NCI-H1092 treated with DMSO at 0.1 percent for 48 hours (cell line): Measurements from ENCODE around the gene TRPM2.

Experiments used
- DNase-seq: peaks from one replicate; lab custom pipeline; 2025; lab: John Stamatoyannopoulos, UW

TRPM2 gene

GRCh38 chr21:44429894-44430293 lies 76.5 kb downstream of the TRPM2 start:
- no peak for DNase-seq

GRCh38 chr21:44431300-44431699 lies 77.9 kb downstream of the TRPM2 start:
- DNase-seq, result no peak

- DNase-seq, result no peak
Observed at GRCh38 chr21:44432841-44433790, 79.7 kb downstream of the TRPM2 start.

GRCh38 chr21:44433791-44434567 lies 80.6 kb downstream of the TRPM2 start:
- DNase-seq, result no peak

GRCh38 chr21:44434568-44434925 lies 81.1 kb downstream of the TRPM2 start:
- no peak for DNase-seq

GRCh38 chr21:44434936-44435635 lies 81.7 kb downstream of the TRPM2 start:
- no peak for DNase-seq

GRCh38 chr21:44436111-44436611 lies 82.7 kb downstream of the TRPM2 start:
- DNase-seq, result no peak

GRCh38 chr21:44436958-44437357 lies 83.5 kb downstream of the TRPM2 start:
- DNase-seq, result no peak

- no peak for DNase-seq
Observed at GRCh38 chr21:44437371-44437695, 83.9 kb downstream of the TRPM2 start.

GRCh38 chr21:44437696-44438431 lies 84.4 kb downstream of the TRPM2 start:
- DNase-seq, result no peak

- DNase-seq, result peak; percentile 53
Observed at GRCh38 chr21:44438531-44439210, 85.2 kb downstream of the TRPM2 start.

- no peak for DNase-seq
Observed at GRCh38 chr21:44439211-44439600, 85.8 kb downstream of the TRPM2 start.

GRCh38 chr21:44440241-44441040 lies 87.0 kb downstream of the TRPM2 start:
- DNase-seq, result no peak

- DNase-seq, result no peak
Observed at GRCh38 chr21:44441041-44441400, 87.6 kb downstream of the TRPM2 start.

GRCh38 chr21:44441581-44442265 lies 88.3 kb downstream of the TRPM2 start:
- no peak for DNase-seq

GRCh38 chr21:44442266-44443125 lies 89.1 kb downstream of the TRPM2 start:
- DNase-seq, result no peak

GRCh38 chr21:44443291-44443890 lies 90.0 kb downstream of the TRPM2 start:
- no peak for DNase-seq

- no peak for DNase-seq
Observed at GRCh38 chr21:44443891-44444285, 90.5 kb downstream of the TRPM2 start.
